ENCODE measurements around the gene PLEKHA8. TPM values are rescaled to one million over a fixed set of nuclear protein-coding genes. Genes with fewer than 3 reads are reported as not detected.

The PLEKHA8 gene
- total RNA-seq, 1 experiment from 2014 or later: 8.4 TPM

DNA sequence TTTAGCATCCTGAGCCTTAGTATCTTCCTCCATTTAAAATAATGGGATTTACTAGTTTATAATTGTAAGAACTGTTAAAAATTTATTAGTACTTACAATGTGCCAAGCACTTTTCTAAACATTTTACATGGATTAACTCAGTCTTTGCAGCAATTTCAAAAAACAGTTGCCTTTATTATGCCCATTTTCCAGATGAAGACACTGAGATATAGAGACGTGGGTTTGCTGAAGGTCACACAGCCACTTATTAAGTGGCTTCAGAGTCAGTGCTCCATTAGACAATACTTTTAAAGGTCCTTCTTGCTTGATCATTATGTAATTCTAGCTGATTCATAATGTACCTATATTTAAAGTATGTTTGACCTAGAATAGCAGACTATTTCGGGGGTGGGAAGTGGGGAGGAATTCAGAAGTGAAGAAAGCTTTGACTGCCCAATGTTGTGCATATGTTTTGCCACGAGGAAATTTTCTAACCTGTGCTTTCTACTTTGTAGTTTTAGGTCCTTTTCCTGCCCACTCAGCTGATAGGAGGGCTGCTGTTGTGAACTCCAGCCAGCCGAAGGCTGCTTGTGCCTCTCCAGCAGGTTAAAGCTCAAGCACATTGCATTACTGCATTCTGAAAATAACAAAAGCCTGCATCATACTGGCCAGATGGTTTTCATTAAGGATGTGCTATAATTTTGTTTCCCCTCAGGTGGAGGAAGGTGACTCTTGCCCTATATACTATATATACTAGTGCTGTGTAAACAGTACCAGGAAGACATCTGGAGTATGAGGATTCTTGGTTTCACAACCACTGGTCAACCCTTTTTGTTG lies 4.3 kb downstream of the PLEKHA8 start:
- BruUV-seq (replicated peaks): no TSS peak
- Histone ChIP-seq H3F3A (ENCODE audit: low read length, unreplicated experiment) (no peaks in the 10 kb centered on the region), H3K9me2 (replicated peaks; ENCODE audit: low read length) (no peaks in the 10 kb centered on the region), H3K27me3 (ENCODE audit: low read length) (no peaks in the 10 kb centered on the region), H2AFZ (ENCODE audit: low read length) (no peak overlapping the region), H3K4me3 (ENCODE audit: low read length) (0 out of 2 replicates have a peak overlapping the region, but pooled peaks have one; percentile 9), H3K36me3 (ENCODE audit: low read depth, low read length) (no peaks in the 10 kb centered on the region), H4K20me1 (ENCODE audit: low read length) (peaks cover 3% of the 10 kb centered on the region; the same call in 1 of the 2 replicates), H3K4me1 (ENCODE audit: insufficient read depth, low read length) (peaks cover 27% of the 10 kb centered on the region), H3K4me2 (ENCODE audit: low read length) (peak overlapping the region; percentile 49), H3K9ac (ENCODE audit: low read length) (no peak overlapping the region), H3K79me2 (ENCODE audit: low read length) (peaks cover 46% of the 10 kb centered on the region), H3K27ac (ENCODE audit: low read length) (0 out of 2 replicates have a peak overlapping the region, but pooled peaks have one; percentile 11), H3K9me3 (ENCODE audit: low read length) (no peaks in the 10 kb centered on the region)
- peak; percentile 1; the same call in 1 of the 2 replicates for ATAC-seq
- no peak for TF ChIP-seq EZH2 (IDR thresholded peaks at IDR 0.05; ENCODE audit: low read length, unreplicated experiment)
- no peak for TF ChIP-seq EZH2phosphoT487 (IDR thresholded peaks at IDR 0.05; ENCODE audit: borderline replicate concordance, low read length)
- TF ChIP-seq, protein P1, sequence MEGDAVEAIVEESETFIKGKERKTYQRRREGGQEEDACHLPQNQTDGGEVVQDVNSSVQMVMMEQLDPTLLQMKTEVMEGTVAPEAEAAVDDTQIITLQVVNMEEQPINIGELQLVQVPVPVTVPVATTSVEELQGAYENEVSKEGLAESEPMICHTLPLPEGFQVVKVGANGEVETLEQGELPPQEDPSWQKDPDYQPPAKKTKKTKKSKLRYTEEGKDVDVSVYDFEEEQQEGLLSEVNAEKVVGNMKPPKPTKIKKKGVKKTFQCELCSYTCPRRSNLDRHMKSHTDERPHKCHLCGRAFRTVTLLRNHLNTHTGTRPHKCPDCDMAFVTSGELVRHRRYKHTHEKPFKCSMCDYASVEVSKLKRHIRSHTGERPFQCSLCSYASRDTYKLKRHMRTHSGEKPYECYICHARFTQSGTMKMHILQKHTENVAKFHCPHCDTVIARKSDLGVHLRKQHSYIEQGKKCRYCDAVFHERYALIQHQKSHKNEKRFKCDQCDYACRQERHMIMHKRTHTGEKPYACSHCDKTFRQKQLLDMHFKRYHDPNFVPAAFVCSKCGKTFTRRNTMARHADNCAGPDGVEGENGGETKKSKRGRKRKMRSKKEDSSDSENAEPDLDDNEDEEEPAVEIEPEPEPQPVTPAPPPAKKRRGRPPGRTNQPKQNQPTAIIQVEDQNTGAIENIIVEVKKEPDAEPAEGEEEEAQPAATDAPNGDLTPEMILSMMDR (conservative IDR thresholded peaks at IDR 0.05; ENCODE audit: low read depth, low read length): no peak
- intact Hi-C loops (cut with micrococcal nuclease): no loop called here
- peak; percentile 38 for DNase-seq
- POLR2A ChIA-PET (ENCODE audit: unreplicated experiment): no interaction called here
- CTCF ChIA-PET: no interaction called here

DNA sequence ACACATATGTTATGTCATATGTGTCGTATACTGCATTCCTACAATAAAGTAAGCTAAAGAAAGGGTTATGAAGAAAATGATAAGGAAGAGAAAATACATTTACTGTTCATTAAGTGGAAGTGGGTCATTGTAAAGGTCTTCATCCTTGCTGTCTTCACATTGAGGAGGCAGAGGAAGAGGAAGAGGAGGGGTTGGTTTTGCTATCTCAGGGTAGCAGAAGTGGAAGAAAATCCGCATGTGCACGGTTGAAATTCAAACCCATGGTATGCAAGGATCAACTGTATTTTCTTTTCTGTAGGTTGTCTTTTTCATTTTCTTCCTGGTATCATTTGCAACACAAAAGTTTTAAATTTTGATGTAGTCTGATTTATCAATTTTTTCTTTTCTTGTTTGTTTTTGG lies 6.3 kb downstream of the PLEKHA8 start:
- no peak overlapping the region for H3K4me3 ChIP-seq (ENCODE audit: low read length)
- peaks cover 27% of the 10 kb centered on the region for H3K4me1 ChIP-seq (ENCODE audit: insufficient read depth, low read length)
- no peak for ATAC-seq
- no peak overlapping the region for H2AFZ ChIP-seq (ENCODE audit: low read length)
- H3K4me2 ChIP-seq (ENCODE audit: low read length): no peak overlapping the region
- no peaks in the 10 kb centered on the region for H3K9me2 ChIP-seq (replicated peaks; ENCODE audit: low read length)
- H3F3A ChIP-seq (ENCODE audit: low read length, unreplicated experiment): no peaks in the 10 kb centered on the region
- H4K20me1 ChIP-seq (ENCODE audit: low read length): peaks cover 3% of the 10 kb centered on the region; the same call in 1 of the 2 replicates
- no TSS peak for BruUV-seq (replicated peaks)
- DNase-seq: no peak
- POLR2A ChIA-PET (ENCODE audit: unreplicated experiment): no interaction called here
- intact Hi-C loops (cut with micrococcal nuclease): no loop called here
- no peak for TF ChIP-seq EZH2 (IDR thresholded peaks at IDR 0.05; ENCODE audit: low read length, unreplicated experiment)
- TF ChIP-seq, protein P1 (conservative IDR thresholded peaks at IDR 0.05; ENCODE audit: low read depth, low read length): no peak
- TF ChIP-seq EZH2phosphoT487 (IDR thresholded peaks at IDR 0.05; ENCODE audit: borderline replicate concordance, low read length): no peak
- H3K36me3 ChIP-seq (ENCODE audit: low read depth, low read length): no peaks in the 10 kb centered on the region
- H3K27ac ChIP-seq (ENCODE audit: low read length): no peak overlapping the region
- H3K27me3 ChIP-seq (ENCODE audit: low read length): no peaks in the 10 kb centered on the region
- CTCF ChIA-PET: no interaction called here
- H3K9ac ChIP-seq (ENCODE audit: low read length): no peak overlapping the region
- H3K79me2 ChIP-seq (ENCODE audit: low read length): peaks cover 37% of the 10 kb centered on the region
- H3K9me3 ChIP-seq (ENCODE audit: low read length): no peaks in the 10 kb centered on the region

DNA sequence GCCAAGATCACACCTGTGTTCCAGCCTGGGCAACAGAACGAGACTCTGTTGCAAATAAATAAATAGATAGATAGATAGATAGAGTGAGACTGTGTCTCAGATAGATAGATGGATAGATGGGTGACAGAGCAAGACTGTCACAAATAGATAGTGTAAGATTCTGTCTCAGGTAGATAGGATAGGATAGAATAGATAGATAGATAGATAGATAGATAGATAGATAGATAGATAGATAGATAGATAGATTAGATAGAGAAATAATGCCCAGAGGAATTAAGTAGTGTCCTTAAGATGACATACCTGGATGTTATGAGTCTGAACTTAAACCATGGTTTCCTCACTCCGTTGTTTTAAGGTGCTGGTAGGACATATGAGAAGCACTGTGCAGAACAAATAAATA lies 8.0 kb downstream of the PLEKHA8 start:
- H3K27ac ChIP-seq (ENCODE audit: low read length): no peak overlapping the region
- H3K27me3 ChIP-seq (ENCODE audit: low read length): no peaks in the 10 kb centered on the region
- H2AFZ ChIP-seq (ENCODE audit: low read length): no peak overlapping the region
- CTCF ChIA-PET: interaction anchor here (0.5 to 0.6 kb wide), 2 partner anchors 693 to 1119 kb away, joined by 3 to 6 read pairs; no protein-coding TSS in a partner anchor
- POLR2A ChIA-PET (ENCODE audit: unreplicated experiment): no interaction called here
- H3K36me3 ChIP-seq (ENCODE audit: low read depth, low read length): no peaks in the 10 kb centered on the region
- no peak overlapping the region for H3K4me2 ChIP-seq (ENCODE audit: low read length)
- no peaks in the 10 kb centered on the region for H3K9me2 ChIP-seq (replicated peaks; ENCODE audit: low read length)
- H3K4me3 ChIP-seq (ENCODE audit: low read length): no peak overlapping the region
- DNase-seq: no peak
- BruUV-seq (replicated peaks): no TSS peak
- H4K20me1 ChIP-seq (ENCODE audit: low read length): no peaks in the 10 kb centered on the region; the same call in 1 of the 2 replicates
- peaks cover 19% of the 10 kb centered on the region for H3K79me2 ChIP-seq (ENCODE audit: low read length)
- no peak overlapping the region for H3K9ac ChIP-seq (ENCODE audit: low read length)
- no peaks in the 10 kb centered on the region for H3K9me3 ChIP-seq (ENCODE audit: low read length)
- peaks cover 17% of the 10 kb centered on the region for H3K4me1 ChIP-seq (ENCODE audit: insufficient read depth, low read length)
- ATAC-seq: no peak
- H3F3A ChIP-seq (ENCODE audit: low read length, unreplicated experiment): no peaks in the 10 kb centered on the region
- TF ChIP-seq, protein P1 (conservative IDR thresholded peaks at IDR 0.05; ENCODE audit: low read depth, low read length): no peak
- TF ChIP-seq EZH2 (IDR thresholded peaks at IDR 0.05; ENCODE audit: low read length, unreplicated experiment): no peak
- TF ChIP-seq EZH2phosphoT487 (IDR thresholded peaks at IDR 0.05; ENCODE audit: borderline replicate concordance, low read length): no peak
- intact Hi-C loops (cut with micrococcal nuclease): no loop called here

All from PC-3 (cell line).